ENCODE results near the gene PDE6B.

DNA sequence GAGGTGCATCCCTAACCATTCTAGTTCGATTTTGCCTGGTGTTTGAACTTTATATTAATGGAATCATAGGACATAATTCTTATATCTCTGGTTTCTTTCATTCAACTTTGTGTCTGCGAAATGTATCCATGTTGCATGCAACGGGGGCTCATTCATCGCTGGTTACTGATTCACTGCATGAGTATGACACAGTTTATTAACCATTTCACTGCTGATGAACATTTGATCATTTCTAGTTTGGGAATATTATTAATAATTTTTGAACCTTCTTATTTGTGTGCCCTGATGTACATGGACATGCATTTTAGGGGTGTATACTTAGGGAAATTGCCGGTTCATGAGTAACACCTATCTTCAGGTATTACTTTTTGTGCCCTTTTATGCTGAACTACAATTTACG lies 44.2 kb upstream of the PDE6B start:
- TF ChIP-seq POLR2A (IDR thresholded peaks at IDR 0.05; ENCODE audit: low read length) (no peak), GATA1 (IDR thresholded peaks at IDR 0.05; ENCODE audit: low read depth, low read length) (no peak)

All from erythroblast (primary cell).